WTC11 (cell line): ENCODE measurements around the gene FRMD4A. TPM values are rescaled to one million over a fixed set of nuclear protein-coding genes. Genes with fewer than 3 reads are reported as not detected.
"Not testable (repeated sequence)": the region's sequence is repeated elsewhere in the genome, so short reads cannot be mapped to it uniquely, and the experiment has no call there.

ENCODE experiments used
- ATAC-seq: fragments of 200-7000 bp; cut with Tn5 transposase; 2 replicates; pipeline ENCODE4 v1.10.0; 2021; ENCODE audit warnings: mild to moderate bottlenecking, moderate library complexity
- CTCF ChIA-PET: fragments of 300-600 bp; sonication (Branson Sonifier 250); formaldehyde crosslinking; loops from one replicate; lab custom pipeline; 2021; ENCODE audit warnings: antibody characterized with exemption; lab: Charles Lee
- POLR2A ChIA-PET: fragments of 350-600 bp; sonication (Branson Sonifier 250); formaldehyde crosslinking; loops from one replicate; lab custom pipeline; 2021; ENCODE audit warnings: antibody characterized with exemption; lab: Charles Lee
- DNase-seq: peaks from one replicate; pipeline ENCODE4 v3.0.0; 2021; ENCODE audit warnings: low spot score
- H3K27ac Mint-ChIP-seq: 2 replicates; pipeline ENCODE4 v1.8.0; 2021; ENCODE audit warnings: mixed read lengths
- H3K27me3 Mint-ChIP-seq: 2 replicates; pipeline ENCODE4 v1.8.0; 2021; ENCODE audit warnings: low read depth, mild to moderate bottlenecking, moderate library complexity, mixed read lengths
- H3K36me3 Mint-ChIP-seq: 2 replicates; pipeline ENCODE4 v1.8.0; 2021; ENCODE audit warnings: mixed read lengths
- H3K4me1 Mint-ChIP-seq: 2 replicates; pipeline ENCODE4 v1.8.0; 2022; ENCODE audit warnings: mixed read lengths
- H3K4me3 Mint-ChIP-seq: 2 replicates; pipeline ENCODE4 v1.8.0; 2021; ENCODE audit warnings: mild to moderate bottlenecking, moderate library complexity, mixed read lengths
- H3K9me3 Mint-ChIP-seq: 2 replicates; pipeline ENCODE4 v1.8.0; 2021; ENCODE audit warnings: mixed read lengths
- ATF1 ChIP-seq: sonication (generic); formaldehyde crosslinking; IDR thresholded peaks from 2 replicates; pipeline ENCODE4 v1.8.1; 2023; ENCODE audit warnings: mild to moderate bottlenecking, moderate library complexity, missing genetic modification reagents
- ATF2 ChIP-seq: sonication (generic); formaldehyde crosslinking; IDR thresholded peaks from 2 replicates; pipeline ENCODE4 v1.8.1; 2022; ENCODE audit warnings: low read depth, missing genetic modification reagents, borderline replicate concordance
- CBFB ChIP-seq: sonication (generic); formaldehyde crosslinking; IDR thresholded peaks from 2 replicates; pipeline ENCODE4 v1.8.1; 2022; ENCODE audit warnings: mild to moderate bottlenecking, low read depth, missing genetic modification reagents
- CREM ChIP-seq: sonication (generic); formaldehyde crosslinking; IDR thresholded peaks from 2 replicates; pipeline ENCODE4 v1.8.1; 2022; ENCODE audit warnings: mild to moderate bottlenecking, missing genetic modification reagents, moderate library complexity
- E2F1 ChIP-seq: sonication (generic); formaldehyde crosslinking; IDR thresholded peaks from 2 replicates; pipeline ENCODE4 v1.8.0; 2022; ENCODE audit warnings: mild to moderate bottlenecking, missing genetic modification reagents
- E2F5 ChIP-seq: sonication (generic); formaldehyde crosslinking; IDR thresholded peaks from 2 replicates; pipeline ENCODE4 v1.8.1; 2022; ENCODE audit warnings: mild to moderate bottlenecking, moderate library complexity, missing genetic modification reagents
- ELF4 ChIP-seq: sonication (generic); formaldehyde crosslinking; IDR thresholded peaks from 2 replicates; pipeline ENCODE4 v1.8.1; 2022; ENCODE audit warnings: low read depth, mild to moderate bottlenecking, moderate library complexity, missing genetic modification reagents
- EMX1 ChIP-seq: fragments of 250-450 bp; sonication (Bioruptor Pico); IDR thresholded peaks from 2 replicates; pipeline ENCODE4 v1.8.0; 2021; ENCODE audit warnings: mild to moderate bottlenecking
- ESRRA ChIP-seq: sonication (generic); formaldehyde crosslinking; IDR thresholded peaks from 2 replicates; pipeline ENCODE4 v1.8.1; 2022; ENCODE audit warnings: mild to moderate bottlenecking, missing genetic modification reagents, borderline replicate concordance
- FOXP1 ChIP-seq: sonication (generic); formaldehyde crosslinking; IDR thresholded peaks from 2 replicates; pipeline ENCODE4 v1.8.0; 2022; ENCODE audit warnings: missing genetic modification reagents, mild to moderate bottlenecking, moderate library complexity, borderline replicate concordance
- GTF2I ChIP-seq: fragments of 250-450 bp; sonication (Bioruptor Pico); conservative IDR thresholded peaks from 2 replicates; pipeline ENCODE4 v1.4.0; 2021; ENCODE audit warnings: mild to moderate bottlenecking
- NFATC4 ChIP-seq: fragments of 250-450 bp; sonication (Bioruptor Pico); IDR thresholded peaks from 2 replicates; pipeline ENCODE4 v1.9.0; 2021; ENCODE audit warnings: mild to moderate bottlenecking
- OVOL2 ChIP-seq: fragments of 250-450 bp; sonication (Bioruptor Pico); IDR thresholded peaks from 2 replicates; pipeline ENCODE4 v1.9.0; 2021; ENCODE audit warnings: mild to moderate bottlenecking, borderline replicate concordance
- SMAD4 ChIP-seq: sonication (generic); formaldehyde crosslinking; IDR thresholded peaks from 2 replicates; pipeline ENCODE4 v1.8.0; 2022; ENCODE audit warnings: mild to moderate bottlenecking, missing genetic modification reagents
- ZNF263 ChIP-seq: sonication (generic); formaldehyde crosslinking; IDR thresholded peaks from 2 replicates; pipeline ENCODE4 v1.8.1; 2022; ENCODE audit warnings: low read depth, mild to moderate bottlenecking, moderate library complexity, missing genetic modification reagents
- ZNF396 ChIP-seq: fragments of 250-450 bp; sonication (Bioruptor Pico); IDR thresholded peaks from 2 replicates; pipeline ENCODE4 v1.8.0; 2021; ENCODE audit warnings: mild to moderate bottlenecking, moderate library complexity, borderline replicate concordance
- ZNF423 ChIP-seq: fragments of 250-450 bp; sonication (Bioruptor Pico); IDR thresholded peaks from 2 replicates; pipeline ENCODE4 v2.1.2; 2022; ENCODE audit warnings: mild to moderate bottlenecking, moderate library complexity
- ZNF671 ChIP-seq: fragments of 250-450 bp; sonication (Bioruptor Pico); IDR thresholded peaks from 2 replicates; pipeline ENCODE4 v1.8.0; 2021; ENCODE audit warnings: mild to moderate bottlenecking
- total RNA-seq: library from RNA; stranded (reverse); gene quantifications from 3 replicates; pipeline ENCODE4 v1.2.3, GENCODE V29; 2021
- TF ChIP-seq, protein P1 (sequence below): sonication (generic); formaldehyde crosslinking; conservative IDR thresholded peaks from 2 replicates; pipeline ENCODE4 v1.8.1; 2022; ENCODE audit warnings: mild to moderate bottlenecking, missing genetic modification reagents
- TF ChIP-seq, protein P2 (sequence below): sonication (generic); formaldehyde crosslinking; IDR thresholded peaks from 2 replicates; pipeline ENCODE4 v1.8.0; 2023; ENCODE audit warnings: missing genetic modification reagents, mild to moderate bottlenecking, borderline replicate concordance

The FRMD4A gene
- total RNA-seq, 1 experiment from 2014 or later = 35.5 TPM

GRCh38 chr10:13784067-13784466, 546.7 kb downstream of the FRMD4A start:
- Mint-ChIP-seq H3K9me3 (no peaks in the 10 kb centered on the region), H3K4me3 (no peak overlapping the region)
- POLR2A ChIA-PET = interaction anchor here (0.6 kb wide), 1 partner anchor 326 kb away, joined by 3 read pairs; no protein-coding TSS in a partner anchor

DNA sequence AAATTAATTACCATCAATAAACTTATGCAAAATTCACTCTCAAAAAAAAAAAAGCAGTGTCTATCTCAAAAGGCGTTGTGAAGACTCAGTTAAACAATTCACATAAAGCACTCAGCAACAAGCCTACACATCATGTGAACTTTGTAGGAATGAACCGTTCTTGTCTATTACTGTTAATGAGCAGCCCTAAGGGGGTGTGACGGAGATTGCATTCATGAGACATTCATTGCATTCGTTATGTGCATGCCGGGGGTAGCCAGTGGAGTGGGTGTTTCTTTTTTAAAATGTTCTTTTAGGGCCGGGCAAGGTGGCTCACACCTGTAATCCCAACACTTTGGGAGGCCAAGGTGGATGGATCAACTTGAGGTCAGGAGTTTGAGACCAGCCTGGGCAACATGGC, 551.0 kb downstream of the FRMD4A start:
- ATAC-seq (no peak), DNase-seq (no peak)
- H3K4me3 Mint-ChIP-seq = no peak overlapping the region
- TF ChIP-seq ESRRA (CRISPR knock-in tag) (no peak), ATF2 (no peak), ZNF396 (CRISPR knock-in tag) (no peak), ATF1 (CRISPR knock-in tag) (no peak), ZNF671 (no peak), EMX1 (CRISPR knock-in tag) (no peak), ZNF263 (CRISPR knock-in tag) (no peak), SMAD4 (no peak), CREM (no peak), OVOL2 (CRISPR knock-in tag) (no peak), E2F1 (CRISPR knock-in tag) (no peak), ZNF423 (CRISPR knock-in tag) (no peak), CBFB (CRISPR knock-in tag) (no peak)
- TF ChIP-seq, protein P1, sequence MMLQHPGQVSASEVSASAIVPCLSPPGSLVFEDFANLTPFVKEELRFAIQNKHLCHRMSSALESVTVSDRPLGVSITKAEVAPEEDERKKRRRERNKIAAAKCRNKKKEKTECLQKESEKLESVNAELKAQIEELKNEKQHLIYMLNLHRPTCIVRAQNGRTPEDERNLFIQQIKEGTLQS = no peak
- H3K36me3 Mint-ChIP-seq = peaks cover 8% of the 10 kb centered on the region
- POLR2A ChIA-PET = interaction anchor here (0.7 kb wide), 1 partner anchor 301 kb away, joined by 3 read pairs; no protein-coding TSS in a partner anchor
- no peaks in the 10 kb centered on the region for H3K4me1 Mint-ChIP-seq
- H3K9me3 Mint-ChIP-seq = peaks cover 5% of the 10 kb centered on the region
- no peak overlapping the region for H3K27ac Mint-ChIP-seq
- H3K27me3 Mint-ChIP-seq = no peaks in the 10 kb centered on the region
- CTCF ChIA-PET = no interaction called here

More at GRCh38 chr10:13784067-13784466, 546.7 kb downstream of the FRMD4A start:
- Mint-ChIP-seq H3K27me3 (no peaks in the 10 kb centered on the region), H3K4me1 (peaks cover 15% of the 10 kb centered on the region), H3K36me3 (no peaks in the 10 kb centered on the region), H3K27ac (no peak overlapping the region)
- ATAC-seq (peak; percentile 79), DNase-seq (no peak)
- CTCF ChIA-PET = interaction anchor here (0.6 to 1.7 kb wide), 6 partner anchors 12 to 401 kb away, joined by 3 to 5 read pairs (median 4); no protein-coding TSS in a partner anchor
- TF ChIP-seq GTF2I (CRISPR knock-in tag) (no peak), ATF2 (no peak)

DNA sequence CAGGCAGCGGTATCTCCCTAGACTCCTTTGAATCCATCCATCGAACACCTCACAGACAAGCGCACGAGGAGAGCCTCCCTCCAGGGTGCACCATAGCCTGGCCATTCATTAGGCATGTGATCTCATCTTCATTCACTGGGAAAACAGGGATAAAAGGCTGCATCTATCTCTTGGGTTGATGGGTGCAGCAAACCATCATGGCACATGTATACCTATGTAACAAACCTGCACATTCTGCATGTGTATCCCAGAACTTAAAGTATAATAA, 552.1 kb downstream of the FRMD4A start:
- H3K27ac Mint-ChIP-seq = peak overlapping the region; percentile 45; the same call in 1 of the 2 replicates
- POLR2A ChIA-PET, H3K36me3 Mint-ChIP-seq, H3K4me3 Mint-ChIP-seq, H3K27me3 Mint-ChIP-seq, H3K9me3 Mint-ChIP-seq, ATAC-seq, DNase-seq, H3K4me1 Mint-ChIP-seq, CTCF ChIA-PET: not testable (repeated sequence)

- ATAC-seq (no peak), DNase-seq (no peak)
- Mint-ChIP-seq H3K9me3 (peaks cover 5% of the 10 kb centered on the region), H3K4me3 (no peak overlapping the region), H3K27me3 (no peaks in the 10 kb centered on the region), H3K36me3 (peaks cover 8% of the 10 kb centered on the region), H3K27ac (no peak overlapping the region), H3K4me1 (peaks cover 14% of the 10 kb centered on the region)
- ChIA-PET POLR2A (interaction anchor here (0.7 kb wide), 1 partner anchor 49 kb away, joined by 9 read pairs; no protein-coding TSS in a partner anchor), CTCF (interaction anchor here (0.6 to 1.4 kb wide), 8 partner anchors 32 to 601 kb away, joined by 3 to 7 read pairs (median 3); no protein-coding TSS in a partner anchor)
- TF ChIP-seq NFATC4 (CRISPR knock-in tag) (no peak), EMX1 (CRISPR knock-in tag) (no peak), SMAD4 (no peak), ELF4 (no peak), FOXP1 (CRISPR knock-in tag) (no peak), E2F5 (no peak)
- TF ChIP-seq, protein P2, sequence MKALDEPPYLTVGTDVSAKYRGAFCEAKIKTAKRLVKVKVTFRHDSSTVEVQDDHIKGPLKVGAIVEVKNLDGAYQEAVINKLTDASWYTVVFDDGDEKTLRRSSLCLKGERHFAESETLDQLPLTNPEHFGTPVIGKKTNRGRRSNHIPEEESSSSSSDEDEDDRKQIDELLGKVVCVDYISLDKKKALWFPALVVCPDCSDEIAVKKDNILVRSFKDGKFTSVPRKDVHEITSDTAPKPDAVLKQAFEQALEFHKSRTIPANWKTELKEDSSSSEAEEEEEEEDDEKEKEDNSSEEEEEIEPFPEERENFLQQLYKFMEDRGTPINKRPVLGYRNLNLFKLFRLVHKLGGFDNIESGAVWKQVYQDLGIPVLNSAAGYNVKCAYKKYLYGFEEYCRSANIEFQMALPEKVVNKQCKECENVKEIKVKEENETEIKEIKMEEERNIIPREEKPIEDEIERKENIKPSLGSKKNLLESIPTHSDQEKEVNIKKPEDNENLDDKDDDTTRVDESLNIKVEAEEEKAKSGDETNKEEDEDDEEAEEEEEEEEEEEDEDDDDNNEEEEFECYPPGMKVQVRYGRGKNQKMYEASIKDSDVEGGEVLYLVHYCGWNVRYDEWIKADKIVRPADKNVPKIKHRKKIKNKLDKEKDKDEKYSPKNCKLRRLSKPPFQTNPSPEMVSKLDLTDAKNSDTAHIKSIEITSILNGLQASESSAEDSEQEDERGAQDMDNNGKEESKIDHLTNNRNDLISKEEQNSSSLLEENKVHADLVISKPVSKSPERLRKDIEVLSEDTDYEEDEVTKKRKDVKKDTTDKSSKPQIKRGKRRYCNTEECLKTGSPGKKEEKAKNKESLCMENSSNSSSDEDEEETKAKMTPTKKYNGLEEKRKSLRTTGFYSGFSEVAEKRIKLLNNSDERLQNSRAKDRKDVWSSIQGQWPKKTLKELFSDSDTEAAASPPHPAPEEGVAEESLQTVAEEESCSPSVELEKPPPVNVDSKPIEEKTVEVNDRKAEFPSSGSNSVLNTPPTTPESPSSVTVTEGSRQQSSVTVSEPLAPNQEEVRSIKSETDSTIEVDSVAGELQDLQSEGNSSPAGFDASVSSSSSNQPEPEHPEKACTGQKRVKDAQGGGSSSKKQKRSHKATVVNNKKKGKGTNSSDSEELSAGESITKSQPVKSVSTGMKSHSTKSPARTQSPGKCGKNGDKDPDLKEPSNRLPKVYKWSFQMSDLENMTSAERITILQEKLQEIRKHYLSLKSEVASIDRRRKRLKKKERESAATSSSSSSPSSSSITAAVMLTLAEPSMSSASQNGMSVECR (CRISPR knock-in tag) = no peak
Measured at GRCh38 chr10:13776861-13777311, 553.8 kb downstream of the FRMD4A start.
